HPDE6-E6E7 (cell line): ENCODE data around the gene ANTXR2.
"Not testable (repeated sequence)": the region's sequence is repeated elsewhere in the genome, so short reads cannot be mapped to it uniquely, and the experiment has no call there.

Experiments
- DNase-seq: peaks from one replicate; pipeline ENCODE4 v3.0.0; 2011; ENCODE audit warnings: missing footprints; ENCODE audit errors: extremely low spot score

The ANTXR2 gene

DNA sequence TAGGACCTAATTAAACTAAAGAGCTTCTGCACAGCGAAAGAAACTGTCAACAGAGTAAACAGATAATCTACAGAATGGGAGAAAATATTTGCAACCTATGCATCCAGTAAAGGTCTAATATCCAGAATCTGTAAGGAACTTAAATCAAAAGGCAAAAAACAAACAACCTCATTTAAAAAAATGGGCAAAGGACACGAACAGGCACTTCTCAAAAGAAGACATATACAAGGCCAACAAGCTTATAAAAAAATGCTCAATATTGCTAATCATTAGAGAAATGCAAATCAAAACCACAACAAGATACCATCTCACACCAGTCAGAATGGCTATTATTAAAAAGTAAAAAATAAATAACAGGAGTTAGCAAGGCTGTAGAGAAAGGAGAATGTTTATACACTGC, 81.9 kb downstream of the ANTXR2 start:
- not testable (repeated sequence) for DNase-seq

DNA sequence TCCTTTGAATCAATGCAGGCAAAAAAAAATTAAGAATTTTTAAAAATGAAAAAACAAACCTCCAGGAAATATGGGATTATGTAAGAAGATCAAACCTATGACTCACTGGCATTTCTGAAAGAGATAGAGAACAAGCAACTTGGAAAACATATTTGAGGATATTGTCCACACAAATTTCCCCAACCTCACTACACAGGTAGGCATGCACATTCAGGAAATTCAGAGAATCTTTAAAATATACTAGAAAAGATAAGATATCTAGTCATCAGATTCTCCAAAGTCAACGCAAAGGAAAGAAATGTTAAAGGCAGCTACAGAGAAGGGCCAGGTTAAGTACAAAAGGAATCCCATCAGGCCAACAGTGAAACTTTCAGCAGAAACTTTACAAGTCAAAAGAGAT, 85.6 kb downstream of the ANTXR2 start:
- DNase-seq, result no peak

DNA sequence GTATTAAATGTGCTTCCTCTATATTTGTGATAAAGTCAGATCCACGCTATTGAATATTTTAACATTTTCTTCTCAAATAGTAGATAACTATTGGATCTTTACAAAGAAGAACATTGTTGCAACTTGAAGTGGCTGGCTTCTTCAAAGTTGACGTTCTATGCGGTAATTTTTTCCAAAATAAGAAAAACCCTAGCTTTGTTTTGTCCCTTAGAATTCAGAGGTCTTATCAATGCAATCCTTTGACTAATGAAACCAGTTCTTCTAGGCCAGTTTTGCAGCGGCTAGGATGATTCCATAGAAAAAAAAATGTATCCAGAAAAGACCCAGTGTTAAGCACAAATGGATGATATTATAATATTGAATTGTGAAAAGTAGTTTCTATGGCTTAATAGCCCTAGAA, 89.6 kb downstream of the ANTXR2 start:
- DNase-seq, result no peak

DNA sequence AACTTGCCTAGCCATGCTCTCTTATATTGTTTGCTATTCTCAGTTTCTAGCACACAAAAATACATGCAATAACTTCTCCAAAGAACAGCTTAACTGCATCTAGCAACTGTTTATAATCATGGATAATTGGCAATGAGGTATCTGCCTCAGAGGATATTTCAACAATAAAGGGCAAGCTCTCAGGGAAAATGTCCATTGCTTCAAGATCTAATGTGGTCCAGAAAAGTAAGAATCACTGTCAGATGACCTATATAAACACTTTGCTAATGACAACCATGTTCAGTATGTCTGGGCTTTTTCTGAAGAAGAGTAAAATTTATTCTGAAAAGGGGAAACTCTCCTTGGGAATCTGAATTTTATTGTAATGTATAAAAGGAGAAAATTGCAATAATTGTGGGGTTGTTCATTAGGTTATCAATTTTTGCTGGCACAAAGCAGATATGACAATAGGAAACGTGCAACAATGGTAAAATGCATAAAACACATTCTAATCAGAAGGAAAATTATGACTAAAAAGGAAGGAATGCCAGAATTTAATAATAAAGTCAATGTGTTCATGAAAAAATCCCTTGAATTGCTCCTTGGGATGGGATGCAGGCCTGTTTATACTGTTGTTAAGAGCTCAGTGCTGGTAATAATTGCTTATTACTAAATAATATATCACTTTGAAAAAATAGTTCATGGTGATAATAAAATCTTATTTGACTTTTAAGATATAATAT, 90.3 kb downstream of the ANTXR2 start:
- DNase-seq, result no peak

DNA sequence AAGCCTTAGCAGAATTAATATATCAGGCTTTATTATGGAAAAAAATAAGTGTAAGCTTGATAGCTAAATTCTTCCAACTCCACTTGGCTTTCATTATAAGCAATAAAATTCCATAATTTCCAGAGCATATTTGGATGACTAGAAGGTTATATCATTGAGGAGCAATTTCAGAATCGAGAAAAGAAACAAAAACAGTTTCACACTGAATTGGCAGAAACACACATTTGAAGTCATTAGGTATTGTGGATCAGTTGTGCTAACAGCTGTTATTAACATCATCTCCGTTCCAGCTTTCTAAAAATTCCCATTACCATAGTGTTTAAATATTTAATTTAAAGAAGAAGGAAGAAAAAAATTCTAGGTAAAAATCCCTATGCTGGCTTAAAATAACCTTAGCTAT, 92.6 kb downstream of the ANTXR2 start:
- DNase-seq, result no peak

DNA sequence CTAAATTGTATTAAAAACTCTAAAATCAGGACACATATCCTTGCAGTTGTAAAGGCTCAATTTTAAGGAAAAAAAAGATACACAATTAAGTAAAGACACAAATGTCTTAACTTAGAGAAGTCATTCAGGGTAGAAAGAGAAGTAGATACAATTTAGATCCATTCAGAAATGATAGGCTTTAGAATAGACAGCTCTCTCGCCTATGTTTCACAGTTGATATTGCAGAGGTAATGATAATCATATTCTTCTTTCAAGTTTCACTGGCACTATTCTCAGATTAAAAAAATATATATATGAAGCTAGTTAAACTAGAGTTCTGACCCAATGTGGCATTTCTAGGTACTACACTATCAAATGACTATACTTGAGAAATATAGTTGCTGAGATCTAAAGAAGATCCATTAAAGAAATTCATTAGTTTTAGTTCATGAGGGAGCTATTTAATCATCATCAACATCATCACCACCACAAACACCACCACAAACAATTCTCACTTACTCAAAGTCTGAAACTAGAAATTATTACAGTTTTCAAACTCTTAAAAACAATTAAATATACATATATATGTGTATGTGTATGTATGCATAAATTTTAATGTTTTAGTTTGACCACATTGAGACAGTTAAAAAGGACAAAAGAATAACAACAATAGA, 93.1 kb downstream of the ANTXR2 start:
- no peak for DNase-seq

DNA sequence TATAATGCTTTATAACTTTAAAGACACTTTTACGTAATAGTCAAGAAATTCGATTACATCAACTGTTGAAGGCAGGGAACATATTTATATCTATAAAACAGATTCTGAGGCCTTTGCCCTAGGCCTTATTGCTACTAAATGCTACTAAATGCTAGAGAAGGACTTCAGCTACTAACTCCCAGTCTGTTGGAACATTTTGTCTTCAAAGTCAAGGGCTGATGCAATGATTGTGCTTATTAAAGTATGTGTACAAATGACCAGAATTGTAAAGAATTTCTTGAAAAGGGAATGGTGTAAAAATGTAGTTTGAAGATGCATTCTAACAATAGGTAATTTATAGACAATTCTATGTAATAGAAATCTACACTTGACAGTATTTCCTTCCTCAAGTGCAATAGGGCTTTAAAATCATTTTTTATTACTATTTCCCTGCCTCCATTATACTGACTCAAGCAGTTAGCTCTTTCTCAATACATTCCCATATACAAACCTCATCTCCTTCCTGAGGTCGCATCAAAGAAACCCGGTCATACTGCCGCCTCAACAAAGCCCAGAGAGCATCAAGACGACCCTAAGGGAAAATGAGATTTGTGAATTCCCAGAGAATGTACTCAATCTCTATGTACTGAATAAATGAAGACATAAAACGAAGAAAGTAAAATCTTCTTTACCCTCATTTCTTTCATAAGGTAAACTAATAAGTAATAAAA, 95.7 kb downstream of the ANTXR2 start:
- DNase-seq, result no peak

DNA sequence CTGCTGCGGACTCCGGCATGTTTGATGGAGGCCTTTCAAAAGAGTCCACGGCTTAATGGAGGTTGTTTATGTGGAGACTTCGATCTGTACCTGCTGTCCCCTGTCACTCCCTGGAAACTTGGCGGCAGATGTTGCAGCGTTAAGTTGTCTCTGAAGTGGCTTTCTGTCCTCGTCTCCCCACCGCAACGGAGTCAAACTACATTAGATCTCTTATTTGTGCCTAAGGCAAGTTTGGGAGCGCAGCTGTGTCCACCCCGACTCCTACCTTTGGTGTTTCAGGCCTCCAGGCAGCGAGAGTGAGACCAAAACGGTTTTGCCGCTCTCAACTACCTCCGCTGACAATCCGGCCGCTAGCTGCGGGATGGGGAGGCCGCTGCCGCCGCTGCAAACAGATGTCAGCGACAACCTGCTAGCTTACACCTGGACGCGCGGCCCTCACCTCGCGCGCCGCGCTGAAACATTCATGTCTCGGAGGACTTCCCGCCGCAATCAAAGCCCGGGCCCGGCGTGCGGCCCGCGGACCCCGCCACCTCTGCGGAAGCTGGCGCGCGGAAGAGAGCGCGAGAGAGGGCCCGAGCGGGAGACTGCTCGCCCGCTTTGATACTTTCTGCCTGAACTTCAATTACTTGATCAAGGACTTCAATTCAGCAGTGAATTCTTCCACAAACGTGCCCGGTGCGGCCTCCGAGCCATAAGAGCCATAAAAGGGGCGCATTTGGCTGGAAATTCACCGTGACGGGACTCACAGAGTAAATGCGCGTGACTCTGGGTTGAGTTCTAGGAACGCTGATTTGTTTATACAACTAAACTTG, 108.4 kb downstream of the ANTXR2 start:
- no peak for DNase-seq

DNA sequence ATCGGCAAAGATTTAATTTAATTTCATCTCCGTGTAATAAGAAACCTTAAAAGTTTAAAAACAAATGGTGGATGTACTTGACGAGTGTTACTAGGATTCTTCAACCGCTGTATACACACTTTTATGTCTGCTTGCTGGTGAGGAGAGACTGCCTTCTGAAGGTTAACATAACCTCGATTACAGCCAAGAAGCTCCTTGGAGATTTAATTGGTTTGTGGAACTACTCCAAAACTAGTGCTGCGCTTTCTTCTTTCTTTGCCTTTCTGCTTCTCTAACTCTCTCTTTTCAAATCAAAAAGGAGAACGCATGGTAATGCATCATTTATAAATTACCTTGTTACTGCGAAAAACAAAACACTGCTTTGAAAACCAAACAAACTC, 109.0 kb downstream of the ANTXR2 start:
- no peak for DNase-seq

DNA sequence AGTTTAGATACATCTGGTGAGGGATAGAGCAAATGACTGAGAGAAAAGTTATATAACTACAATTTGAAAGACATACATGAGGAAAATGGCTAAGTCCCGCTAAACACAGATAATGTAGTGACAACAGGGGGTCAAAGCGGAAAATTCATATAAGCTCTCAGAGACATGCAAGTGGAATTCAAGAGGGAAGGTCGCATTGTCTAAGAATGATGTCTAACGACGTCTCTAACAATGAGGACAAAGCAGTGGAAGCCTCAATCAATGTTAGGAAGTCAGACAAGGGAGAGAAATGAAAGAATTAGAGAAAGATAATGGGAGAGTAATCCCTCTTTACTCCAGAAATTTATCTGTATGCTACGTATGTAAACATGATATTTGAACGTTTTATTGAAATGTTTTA, 113.4 kb downstream of the ANTXR2 start:
- DNase-seq, result no peak

DNA sequence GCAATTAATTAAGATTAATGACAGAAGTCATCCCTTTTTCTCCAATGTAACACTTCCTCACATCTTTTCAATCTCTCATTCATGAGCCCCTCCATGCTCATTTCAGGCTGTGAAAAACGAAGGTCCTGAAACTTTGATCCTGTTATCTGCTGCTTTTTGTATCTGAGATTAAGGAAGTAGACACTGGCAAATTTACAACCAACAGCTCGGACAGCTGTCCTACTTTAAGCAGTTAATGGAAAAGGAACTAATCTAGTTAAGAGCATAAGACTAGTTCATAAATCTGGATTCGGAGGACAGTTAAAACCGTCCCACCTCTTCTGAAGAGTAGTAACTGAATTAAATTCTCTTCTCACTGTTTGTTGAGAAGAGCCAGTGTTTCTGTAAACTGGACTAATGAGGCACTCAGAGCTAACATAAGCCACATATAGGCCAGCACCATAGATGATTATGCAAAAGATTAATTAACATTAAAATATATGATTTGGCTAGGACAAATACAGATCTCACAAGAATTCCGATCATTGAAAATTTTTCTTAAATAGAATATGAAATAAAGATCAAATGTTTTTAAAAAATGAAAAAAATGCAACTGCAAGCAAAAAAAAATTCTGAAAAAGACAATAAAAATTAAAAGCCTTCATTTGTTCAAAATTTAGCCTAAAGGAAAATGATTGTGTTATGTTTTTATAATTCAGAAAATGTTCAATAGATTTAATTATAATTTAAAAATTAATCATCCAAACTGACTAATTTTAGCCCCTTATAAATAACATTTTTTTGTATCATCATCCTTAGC, 114.4 kb downstream of the ANTXR2 start:
- no peak for DNase-seq

DNA sequence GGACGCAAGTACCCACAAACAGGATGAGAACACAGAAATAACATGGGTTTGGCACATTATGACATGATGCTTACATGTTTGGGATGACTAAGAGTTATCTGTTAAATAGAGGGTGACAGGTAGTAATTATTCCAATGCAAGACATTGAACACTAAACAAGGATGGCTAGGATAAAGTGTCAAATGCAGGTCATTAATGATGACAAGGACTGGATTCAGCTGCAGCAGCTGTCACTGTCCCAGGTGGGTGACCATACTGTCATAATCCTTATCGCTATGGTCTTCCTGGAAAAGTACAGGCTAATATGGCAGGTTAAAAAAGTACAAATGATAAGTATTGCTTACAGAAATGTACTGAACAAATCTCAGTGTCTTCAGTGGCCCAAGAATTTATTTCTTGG, 123.9 kb downstream of the ANTXR2 start:
- DNase-seq, result no peak

DNA sequence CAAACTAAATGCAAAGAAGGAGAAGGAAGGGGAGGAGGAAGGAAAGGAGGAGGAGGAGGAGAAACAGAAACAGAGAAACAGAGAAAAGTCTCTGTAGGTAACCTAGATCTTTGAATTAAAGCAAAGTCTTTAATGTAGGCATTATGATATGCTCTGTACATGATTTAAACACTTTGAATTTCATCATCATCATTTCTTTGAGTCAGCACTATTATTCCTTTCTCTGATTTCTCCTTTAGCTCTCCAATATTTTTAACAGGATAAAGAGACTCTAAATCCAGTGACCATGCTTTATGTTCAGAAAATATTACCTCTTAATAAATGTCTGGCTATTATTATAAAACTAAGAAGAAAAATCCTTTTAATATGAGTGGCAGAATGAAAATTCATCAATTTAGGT, 124.3 kb downstream of the ANTXR2 start:
- no peak for DNase-seq

DNA sequence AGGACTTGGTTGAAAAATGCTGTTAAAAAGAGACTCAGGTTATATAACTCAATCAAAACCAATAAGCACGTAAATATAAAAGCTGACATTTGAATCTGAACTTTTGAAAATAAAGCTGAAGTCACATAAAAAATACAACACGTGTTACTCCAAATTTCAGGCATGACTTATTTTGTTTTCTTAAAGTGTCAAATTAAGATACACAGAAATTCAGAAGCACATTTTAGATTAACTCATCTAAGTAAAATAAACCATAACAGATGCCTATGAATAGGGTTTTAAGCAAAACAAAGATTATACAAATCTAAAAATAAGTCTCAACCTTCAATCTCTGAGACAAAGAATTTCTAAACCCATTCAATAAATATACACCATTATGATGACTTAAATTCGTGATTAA, 124.8 kb downstream of the ANTXR2 start:
- DNase-seq, result no peak

DNA sequence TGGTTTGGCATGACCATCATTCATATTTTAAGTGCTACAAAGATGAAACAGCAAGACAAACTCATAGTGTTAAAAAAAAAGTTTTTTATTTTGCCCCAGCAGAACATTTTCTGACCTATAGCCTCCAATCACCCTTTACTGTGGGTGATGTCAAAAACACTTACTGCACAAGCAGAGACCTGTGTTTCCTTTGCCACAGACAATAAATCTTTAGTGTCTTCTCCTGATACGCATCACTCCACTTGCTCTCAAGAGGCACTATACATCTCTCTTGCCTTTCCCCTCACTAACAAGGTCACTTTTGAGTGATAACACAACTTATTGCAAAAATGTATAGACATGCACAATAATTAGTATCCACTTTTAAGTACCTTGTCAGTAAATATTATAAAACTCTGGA, 125.6 kb downstream of the ANTXR2 start:
- DNase-seq, result no peak

DNA sequence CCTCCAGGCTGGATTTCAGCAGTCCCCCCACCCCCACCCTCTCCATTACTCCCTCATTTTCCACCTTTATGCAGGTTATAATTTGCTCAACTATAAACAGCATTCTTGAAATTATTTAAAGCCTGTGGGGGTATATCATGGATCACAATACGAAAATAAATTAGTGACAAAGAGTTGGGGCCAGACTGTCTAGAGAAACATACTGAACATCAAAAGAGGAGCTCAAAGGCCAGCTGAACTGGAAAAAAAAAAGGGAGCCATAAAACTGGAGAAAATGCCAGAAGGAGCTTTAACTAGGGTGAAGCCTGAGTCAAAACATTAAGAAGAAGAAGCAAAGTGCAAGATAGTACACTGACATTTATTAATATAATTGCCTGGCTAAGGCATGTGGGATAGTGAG, 137.8 kb downstream of the ANTXR2 start:
- no peak for DNase-seq

DNA sequence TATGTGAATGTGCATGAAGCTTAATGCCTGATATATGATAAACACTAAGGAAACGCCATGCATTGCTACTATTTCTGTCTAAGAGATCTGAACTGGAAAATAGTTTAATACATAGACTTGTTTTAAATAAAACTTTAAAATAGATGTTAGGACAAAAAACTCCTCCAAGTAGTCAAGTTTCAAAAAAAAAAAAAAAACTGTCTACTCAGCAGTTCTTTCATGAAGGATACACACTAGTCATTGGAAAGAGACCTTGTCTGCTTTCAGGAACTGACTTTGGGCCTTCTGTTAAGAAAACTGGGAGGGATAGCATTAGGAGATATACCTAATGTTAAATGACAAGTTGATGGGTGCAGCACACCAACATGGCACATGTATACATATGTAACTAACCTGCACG, 138.4 kb downstream of the ANTXR2 start:
- DNase-seq, result no peak

DNA sequence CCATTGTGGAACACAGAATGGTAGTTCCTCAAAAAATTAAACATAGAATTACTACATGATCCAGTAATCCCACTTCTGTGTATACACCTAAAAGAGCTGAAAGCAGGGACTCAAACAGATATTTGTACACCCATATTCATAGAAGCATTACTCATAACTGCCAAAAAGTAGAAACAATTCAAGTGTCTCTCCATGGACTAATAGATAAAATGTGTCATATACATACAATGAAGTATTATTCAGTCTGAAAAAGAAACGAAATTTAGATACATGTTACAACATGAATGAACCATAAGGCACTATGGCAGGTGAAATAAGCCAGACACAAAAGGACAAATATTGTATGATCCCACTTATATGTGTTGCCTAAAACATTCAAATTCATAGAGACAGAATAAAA, 145.1 kb downstream of the ANTXR2 start:
- no peak for DNase-seq

DNA sequence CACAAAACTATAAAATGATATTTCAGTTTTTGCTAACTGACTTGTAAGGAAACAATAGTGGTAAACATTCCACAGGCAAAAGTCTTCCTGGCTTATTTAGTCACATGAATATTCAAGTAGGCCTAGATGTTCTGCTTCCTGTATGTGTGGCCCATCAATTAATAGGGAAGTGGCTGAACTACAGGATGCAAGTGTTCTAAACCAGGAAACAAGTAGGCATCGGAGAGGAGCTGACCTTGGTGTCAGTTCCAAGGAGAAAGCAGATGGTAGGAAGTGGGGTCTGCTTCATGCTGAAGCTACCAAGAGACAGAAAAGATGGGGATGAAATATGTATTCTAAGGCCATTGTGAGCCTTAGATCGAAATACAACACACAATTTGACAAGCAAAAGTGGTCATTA, 149.7 kb downstream of the ANTXR2 start:
- DNase-seq, result no peak

DNA sequence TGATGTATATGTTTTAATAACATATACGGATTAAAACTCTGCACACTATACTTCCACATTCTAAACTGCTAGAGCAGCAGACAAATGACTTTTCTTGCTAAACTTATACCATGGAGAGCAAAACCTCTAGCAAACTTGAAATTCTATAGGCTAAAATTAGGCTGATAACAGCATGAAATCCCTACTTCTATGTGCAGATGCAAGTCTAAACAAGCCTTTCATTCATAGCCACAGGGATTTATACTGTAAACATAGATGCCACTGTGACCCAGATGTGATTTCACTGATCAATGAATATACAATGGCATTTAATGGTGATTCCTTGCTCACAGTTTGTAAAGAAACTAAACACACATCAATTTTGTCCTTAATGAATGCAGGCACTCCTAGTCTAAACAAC, 151.0 kb downstream of the ANTXR2 start:
- DNase-seq, result no peak

DNA sequence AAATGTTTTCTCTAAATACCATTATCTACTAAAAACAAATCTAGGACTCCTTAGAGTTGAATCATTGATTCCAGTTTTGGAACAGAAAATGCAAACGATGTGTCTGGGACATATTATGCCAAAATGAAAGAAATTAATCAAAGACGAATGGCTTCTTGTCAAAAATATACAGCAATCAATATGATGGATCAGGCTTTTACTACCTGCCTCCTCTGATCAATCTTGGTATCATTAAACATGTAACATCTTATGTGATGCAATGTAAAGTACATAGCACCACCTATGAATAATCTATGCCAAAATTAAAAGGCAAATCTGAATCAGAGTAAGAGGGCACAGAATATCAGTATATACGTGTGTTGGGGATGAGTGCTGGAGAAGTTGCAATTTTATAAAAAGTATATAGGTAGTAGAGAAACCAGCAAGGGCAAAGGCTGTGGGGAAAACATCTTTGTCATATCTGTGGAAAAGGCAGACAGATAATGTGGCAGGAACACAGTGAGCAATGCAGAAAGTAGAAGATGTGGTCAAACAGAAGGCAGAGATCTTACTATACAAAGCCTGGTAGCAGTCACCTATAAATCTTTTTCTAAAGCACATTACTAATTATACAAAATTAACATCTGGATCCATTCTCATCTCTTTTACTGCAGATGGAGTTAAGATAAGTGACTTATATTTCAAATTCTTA, 152.7 kb downstream of the ANTXR2 start:
- no peak for DNase-seq
